ENCODE results near the gene BRD2.

The BRD2 gene

DNA sequence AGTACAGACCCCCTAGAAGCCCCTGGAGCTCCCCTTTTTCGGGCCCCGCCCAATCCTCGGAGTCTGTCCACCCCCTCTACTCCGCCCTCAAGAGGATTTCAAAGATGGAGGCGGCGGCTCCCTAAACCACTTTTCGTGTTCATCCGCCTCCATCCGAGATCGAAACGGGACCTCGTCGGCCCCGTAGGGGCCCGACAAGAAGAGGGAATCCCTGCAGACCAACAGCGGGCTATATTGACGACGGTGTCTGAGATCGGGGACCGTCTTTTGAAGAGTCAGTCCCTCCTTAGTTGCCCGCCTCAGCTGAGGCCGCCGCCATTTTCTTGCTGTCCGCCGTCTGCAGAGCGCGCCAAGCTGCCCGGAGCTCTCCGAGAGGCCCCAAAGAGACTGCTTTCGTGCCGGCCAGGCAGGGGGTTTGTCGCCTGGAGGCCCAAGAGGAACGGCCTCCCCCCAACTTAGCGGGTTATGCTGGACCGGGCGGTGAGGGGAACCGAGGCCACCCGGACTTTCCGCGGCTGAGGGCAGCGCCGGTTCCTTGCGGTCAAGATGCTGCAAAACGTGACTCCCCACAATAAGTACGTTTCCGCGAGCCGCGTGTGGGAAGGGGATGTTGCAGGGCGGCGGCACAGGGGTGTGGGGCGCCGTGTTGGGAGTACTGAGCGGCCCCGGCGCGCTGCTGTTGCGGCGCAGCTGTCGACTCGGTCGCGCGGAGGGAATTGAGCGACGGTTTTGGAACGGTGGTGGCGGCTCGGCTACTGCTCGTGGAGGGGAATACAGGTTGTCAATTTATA, 4.2 kb downstream of the BRD2 start:
- DNase-seq (ENCODE audit: low spot score): no peak

DNA sequence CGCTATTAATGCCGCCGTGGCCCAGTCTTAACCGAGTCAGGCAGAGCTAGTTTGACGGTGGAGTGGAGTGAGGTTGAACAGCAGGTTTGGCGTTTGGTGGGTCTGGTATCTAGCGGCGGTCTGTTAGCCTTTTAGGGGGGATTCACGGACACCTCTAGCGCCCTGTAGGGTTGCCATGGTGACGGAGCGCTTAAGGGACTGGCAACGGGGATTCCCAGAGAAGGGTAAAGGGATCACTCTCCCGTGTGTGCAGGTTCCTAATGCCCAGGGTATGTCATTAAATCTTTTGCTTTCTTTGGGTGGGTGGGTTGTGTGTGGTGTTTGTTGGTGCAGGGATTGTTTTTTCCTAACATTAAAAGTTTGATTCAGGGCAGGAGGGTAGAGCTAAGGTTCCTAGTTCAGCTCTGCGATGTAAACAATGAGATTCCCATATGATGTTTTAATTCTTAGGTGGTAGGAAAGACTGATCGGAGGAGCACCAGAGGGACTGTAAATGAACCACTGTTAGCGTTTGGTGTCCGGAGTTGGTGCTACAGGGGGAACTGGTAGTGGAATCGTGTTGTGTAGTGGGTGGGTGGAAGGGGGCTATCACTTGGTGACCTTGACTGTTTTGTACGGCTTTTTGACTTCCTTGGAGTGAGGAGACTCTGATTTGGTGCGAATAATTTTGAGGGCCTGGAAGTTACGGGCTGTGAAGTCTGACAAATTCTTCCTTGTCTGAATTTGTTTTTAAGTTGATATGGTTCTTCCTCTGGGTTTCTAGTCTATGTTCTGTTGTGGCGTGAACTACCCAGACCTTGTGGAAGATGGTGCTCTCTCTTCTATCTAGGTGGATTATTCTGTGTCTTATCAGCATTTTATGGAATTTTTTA, 5.0 kb downstream of the BRD2 start:
- no peak for DNase-seq (ENCODE audit: low spot score)

DNA sequence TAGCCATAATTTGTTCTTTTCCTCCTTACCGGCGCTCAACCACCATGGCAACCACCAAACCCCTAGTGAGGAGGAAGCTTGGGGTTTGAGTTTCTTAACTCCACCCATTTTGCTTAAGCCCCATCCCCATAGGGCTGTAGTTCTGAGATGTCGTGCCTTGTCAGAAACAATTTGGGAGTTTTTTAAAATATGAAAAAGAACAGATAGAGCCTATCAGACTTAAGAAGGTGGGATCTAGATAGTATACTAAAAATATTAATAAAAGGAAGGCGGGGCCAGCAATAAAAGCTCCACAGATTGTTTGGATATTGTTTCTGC, 5.6 kb downstream of the BRD2 start:
- no peak for DNase-seq (ENCODE audit: low spot score)

DNA sequence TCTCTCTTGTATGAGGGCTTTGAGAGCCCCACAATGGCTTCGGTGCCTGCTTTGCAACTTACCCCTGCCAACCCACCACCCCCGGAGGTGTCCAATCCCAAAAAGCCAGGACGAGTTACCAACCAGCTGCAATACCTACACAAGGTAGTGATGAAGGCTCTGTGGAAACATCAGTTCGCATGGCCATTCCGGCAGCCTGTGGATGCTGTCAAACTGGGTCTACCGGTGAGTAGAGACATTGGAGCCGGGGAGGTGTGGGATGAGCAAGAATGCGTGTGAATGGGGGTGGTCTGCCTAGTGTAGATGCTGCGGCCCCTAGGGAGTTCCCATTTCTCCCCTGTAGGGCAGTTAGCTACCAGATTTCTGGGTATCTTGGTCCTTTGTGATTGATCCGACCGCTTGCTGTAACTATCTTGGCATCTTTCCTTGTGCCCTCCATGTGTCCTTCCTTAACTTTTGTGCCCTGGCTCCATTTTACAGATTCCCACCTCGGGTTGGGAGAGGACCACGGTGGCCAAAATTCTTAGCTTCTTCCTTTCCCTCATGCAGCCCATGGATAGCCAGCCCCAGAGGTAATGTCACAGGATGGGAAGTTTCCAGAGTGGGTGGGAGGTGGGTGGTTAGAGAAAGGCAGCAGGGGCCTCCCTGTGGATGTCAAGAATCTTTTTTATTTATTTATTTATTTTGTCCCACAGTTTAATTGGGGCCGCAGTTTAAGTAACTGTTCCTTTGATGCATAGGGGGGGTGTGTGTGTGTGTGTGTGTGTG, 6.3 kb downstream of the BRD2 start:
- DNase-seq (ENCODE audit: low spot score): no peak

DNA sequence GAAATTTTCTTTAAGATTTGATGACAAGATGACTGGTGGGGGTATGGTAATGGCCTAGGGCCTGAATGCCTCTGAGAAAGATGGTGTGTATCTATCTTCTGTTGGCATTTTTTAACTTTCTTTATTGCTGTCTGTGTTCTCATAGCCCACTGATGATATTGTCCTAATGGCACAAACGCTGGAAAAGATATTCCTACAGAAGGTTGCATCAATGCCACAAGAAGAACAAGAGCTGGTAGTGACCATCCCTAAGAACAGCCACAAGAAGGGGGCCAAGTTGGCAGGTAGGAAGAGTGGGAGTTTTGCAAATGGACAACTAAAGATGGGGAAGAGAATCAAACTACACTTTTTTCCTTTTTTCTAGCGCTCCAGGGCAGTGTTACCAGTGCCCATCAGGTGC, 7.5 kb downstream of the BRD2 start:
- no peak for DNase-seq (ENCODE audit: low spot score)

DNA sequence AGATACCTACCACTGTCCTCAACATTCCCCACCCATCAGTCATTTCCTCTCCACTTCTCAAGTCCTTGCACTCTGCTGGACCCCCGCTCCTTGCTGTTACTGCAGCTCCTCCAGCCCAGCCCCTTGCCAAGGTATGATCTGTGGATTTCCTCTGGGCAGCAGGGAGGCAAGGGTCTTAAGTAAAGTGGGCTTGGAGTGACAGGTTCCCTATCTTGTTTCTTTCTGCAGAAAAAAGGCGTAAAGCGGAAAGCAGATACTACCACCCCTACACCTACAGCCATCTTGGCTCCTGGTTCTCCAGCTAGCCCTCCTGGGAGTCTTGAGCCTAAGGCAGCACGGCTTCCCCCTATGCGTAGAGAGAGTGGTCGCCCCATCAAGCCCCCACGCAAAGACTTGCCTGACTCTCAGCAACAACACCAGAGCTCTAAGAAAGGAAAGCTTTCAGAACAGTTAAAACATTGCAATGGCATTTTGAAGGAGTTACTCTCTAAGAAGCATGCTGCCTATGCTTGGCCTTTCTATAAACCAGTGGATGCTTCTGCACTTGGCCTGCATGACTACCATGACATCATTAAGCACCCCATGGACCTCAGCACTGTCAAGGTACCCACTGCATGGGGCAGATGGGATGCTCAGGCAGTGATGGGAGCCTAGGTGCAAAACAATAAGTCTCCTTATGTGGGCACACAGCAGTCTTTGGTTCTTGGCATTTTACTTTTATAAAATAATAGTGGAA, 8.1 kb downstream of the BRD2 start:
- DNase-seq (ENCODE audit: low spot score): no peak

DNA sequence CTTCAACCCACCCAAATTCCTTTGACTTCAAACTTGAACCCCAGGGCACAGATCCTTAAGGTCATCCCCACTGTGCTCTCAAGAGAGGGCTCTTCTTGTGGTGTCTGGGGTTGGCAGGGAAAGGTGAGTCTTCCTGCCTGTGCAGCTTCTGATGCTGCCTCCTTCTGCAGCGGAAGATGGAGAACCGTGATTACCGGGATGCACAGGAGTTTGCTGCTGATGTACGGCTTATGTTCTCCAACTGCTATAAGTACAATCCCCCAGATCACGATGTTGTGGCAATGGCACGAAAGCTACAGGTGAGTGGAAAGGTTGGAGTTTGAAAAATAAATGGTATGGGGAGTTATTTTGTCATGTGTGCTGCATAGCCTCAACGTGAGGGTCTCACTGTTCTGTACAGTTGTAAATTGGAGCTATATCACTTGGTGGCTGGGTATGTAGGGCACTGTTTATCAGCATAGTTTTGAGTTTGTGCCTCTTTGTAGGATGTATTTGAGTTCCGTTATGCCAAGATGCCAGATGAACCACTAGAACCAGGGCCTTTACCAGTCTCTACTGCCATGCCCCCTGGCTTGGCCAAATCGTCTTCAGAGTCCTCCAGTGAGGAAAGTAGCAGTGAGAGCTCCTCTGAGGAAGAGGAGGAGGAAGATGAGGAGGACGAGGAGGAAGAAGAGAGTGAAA, 9.0 kb downstream of the BRD2 start:
- no peak for DNase-seq (ENCODE audit: low spot score)

DNA sequence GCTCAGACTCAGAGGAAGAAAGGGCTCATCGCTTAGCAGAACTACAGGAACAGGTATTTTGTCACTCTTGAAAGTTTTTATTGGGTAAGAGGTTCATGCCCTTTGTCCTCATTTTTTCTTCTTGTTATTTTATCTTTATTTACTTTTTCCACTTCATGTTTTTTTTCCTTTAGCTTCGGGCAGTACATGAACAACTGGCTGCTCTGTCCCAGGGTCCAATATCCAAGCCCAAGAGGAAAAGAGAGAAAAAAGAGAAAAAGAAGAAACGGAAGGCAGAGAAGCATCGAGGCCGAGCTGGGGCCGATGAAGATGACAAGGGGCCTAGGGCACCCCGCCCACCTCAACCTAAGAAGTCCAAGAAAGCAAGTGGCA, 9.5 kb downstream of the BRD2 start:
- DNase-seq (ENCODE audit: low spot score): no peak

DNA sequence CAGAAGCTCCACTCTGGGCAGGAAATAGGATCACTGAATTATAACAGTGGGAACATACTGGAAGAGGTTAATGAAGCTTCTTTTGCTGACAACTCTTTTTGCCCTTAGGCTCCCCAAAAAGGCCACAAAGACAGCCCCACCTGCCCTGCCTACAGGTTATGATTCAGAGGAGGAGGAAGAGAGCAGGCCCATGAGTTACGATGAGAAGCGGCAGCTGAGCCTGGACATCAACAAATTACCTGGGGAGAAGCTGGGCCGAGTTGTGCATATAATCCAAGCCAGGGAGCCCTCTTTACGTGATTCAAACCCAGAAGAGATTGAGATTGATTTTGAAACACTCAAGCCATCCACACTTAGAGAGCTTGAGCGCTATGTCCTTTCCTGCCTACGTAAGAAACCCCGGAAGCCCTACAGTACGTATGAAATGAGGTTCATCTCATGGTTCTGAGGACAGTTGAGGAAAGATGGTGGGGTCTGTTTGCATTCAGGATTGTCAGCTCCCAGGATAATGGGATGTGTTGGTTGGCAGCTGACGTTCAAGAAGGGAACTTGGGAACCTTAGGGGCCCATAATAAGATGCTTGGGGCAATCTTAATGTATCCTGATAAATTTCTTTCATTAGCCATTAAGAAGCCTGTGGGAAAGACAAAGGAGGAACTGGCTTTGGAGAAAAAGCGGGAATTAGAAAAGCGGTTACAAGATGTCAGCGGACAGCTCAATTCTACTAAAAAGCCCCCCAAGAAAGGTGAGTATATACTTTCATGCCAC, 11.5 kb downstream of the BRD2 start:
- no peak for DNase-seq (ENCODE audit: low spot score)

DNA sequence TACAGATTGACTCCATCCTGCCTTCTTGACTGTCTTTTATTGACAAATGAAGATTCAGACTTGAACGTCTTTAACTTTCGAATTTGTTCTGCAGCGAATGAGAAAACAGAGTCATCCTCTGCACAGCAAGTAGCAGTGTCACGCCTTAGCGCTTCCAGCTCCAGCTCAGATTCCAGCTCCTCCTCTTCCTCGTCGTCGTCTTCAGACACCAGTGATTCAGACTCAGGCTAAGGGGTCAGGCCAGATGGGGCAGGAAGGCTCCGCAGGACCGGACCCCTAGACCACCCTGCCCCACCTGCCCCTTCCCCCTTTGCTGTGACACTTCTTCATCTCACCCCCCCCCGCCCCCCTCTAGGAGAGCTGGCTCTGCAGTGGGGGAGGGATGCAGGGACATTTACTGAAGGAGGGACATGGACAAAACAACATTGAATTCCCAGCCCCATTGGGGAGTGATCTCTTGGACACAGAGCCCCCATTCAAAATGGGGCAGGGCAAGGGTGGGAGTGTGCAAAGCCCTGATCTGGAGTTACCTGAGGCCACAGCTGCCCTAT, 12.2 kb downstream of the BRD2 start:
- DNase-seq (ENCODE audit: low spot score): no peak

DNA sequence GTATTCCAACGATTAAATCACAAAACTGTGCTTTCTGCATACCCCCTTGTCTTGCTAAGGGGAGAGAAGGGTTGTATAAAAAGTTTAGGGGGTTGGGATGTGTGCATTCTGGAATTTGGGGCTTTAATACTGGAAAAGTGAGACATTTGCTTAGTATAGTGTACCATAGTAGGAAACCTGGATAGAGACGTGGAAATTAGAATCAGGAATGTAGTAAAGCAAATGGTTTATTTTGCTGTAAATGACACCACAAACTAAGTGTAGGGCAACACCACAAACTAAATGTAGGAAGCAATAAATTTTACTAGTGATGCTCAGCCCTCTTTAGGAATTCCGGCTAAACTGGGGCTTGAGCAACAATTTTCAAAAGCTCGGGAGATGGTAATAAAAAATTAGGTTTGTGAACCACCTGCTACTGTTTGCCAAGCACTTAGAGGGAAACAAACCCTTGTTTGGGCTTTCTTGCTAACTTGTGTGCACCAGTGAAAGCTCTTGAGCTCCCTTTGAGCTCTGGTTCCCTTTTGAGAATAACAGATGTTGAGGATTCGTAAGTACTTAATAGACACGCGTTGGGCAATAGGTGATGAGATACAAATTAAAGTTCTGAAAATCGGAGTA, 13.8 kb downstream of the BRD2 start:
- no peak for DNase-seq (ENCODE audit: low spot score)

DNA sequence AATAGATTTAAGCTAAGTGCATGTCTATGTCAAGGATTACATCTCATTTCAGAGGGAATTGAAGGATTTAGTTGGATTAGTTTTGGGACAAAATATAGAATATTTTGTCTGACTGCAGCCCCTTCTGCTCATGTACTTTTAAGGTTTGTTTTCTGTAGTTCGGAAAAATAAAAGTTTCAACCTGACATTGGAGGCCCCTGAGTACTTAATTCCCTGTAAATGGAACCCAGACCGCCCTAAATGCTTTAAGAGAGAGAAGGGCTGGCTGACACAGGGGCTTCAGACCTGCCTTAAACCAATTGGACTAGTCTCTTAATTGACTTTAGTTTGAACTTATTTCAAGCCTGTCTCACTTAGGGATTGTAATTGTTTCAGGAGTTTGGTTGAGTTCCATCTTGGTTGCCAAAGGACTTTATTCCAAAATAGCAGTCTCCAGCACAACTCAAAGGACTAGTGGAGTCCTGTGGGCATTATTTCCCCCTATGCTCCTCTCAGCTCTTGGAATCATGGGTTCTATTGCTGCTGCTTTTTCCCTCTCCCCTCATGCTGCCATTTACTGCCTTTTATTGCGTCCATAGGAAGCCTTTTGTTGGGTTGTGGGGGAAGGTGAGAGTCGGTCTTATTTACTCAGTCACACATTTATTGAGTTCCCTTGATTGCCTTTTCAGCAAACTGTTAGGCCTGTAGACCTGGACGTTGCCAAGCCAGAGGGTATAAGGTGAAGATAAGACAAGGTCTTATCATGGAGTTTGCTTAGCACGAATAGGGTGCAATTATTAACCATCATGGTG, 14.5 kb downstream of the BRD2 start:
- no peak for DNase-seq (ENCODE audit: low spot score)

DNA sequence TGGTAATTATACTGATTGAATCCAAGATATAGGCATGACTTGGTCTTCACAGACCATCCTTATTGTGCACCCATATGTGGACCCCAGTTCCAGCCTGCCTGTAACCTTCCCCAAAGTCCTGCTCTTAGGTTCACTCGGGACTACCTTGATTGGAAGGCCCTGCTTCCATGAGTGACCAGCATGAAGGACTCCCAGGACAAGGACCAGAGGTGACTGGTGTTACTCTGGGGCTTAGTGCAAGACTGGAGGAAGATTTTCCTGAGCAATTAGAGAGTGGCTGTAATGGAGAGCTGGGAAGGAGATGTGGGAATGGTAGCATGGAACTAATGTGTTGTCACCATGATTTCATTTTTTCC, 15.1 kb downstream of the BRD2 start:
- no peak for DNase-seq (ENCODE audit: low spot score)

DNA sequence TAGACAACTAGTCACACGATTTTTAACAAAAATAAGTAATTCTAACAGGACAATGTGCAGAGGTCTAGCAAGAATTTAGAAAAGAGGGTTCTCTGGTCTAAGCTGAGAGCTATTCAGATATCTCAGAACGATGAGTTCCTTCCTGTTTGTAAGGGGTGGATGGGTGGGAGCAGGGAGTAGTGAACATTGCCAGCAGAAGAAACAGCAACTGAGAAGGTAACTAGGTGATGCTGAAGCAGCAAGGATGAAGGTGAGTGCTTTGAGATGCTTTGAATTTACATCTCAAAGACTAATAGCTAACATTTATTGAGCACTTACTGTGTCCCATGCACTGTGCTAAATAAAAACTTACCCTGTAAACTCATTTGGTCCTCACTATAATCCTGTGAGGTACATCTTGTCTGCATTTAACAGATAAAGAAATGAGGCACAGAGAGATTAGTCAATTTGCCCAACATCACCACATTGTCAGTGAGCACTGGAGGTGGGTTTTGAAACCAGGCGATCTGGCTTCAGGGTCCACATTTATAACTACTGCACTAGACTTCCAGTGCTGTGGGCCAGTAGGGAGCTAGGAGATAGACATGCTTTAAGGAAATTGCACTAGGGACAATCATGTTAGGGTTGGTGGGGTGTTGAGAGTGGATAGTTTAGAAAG, 15.7 kb downstream of the BRD2 start:
- no peak for DNase-seq (ENCODE audit: low spot score)

DNA sequence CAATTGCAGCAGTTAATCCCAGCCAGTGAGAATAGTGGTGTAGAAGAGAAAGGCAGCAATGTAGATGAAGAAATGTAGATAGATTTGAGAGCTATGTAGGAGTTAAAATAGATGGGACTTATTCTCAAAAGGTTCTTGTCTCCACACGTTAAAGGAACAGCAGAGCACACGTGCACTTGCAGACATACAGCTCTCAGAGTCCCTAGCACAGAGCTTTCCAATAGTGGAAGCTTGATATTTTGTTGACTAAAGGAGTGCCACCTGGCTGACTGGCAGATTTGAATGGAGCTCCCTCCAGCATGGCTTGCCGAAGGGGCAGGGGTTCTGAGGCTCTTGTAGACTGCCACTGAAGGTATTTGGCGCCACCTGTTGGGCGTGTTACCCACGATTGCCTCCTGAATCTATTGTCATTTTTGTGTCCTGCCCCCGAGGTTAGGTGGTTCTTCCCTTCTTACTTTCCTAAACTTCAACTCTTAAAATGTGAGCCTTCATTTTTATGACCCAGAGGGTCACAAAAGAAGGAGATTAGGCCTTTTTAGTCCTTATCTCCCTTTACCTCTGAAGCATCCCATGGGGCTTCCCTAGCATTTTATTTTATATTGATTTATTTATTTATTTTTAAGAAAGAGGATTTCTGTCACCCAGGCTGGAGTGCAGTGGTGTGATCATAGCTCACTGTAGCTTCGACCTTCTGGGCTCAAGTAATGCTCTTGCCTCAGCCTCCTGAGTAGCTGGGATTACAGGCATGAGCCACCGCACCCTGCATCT, 16.4 kb downstream of the BRD2 start:
- peak; percentile 37 for DNase-seq (ENCODE audit: low spot score)

DNA sequence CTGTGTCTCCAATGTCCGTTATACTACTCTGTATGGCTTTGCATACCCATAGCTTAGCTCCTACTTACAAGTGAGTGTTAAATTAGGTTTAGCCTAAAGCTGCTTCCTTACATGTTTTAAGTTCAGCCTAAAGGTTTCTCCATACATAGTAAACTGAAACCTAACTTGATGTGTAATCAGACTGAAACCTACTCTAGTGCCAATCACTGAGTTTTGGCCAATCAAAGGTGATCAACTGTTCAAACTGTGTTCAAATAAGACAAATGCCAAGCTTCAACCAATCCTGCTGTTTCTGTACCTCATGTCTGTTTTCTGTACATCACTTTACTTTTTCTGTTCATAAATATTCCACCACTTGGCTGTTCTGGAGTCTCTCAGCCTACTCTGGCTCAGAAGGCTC, 21.0 kb downstream of the BRD2 start:
- no peak for DNase-seq (ENCODE audit: low spot score)

DNA sequence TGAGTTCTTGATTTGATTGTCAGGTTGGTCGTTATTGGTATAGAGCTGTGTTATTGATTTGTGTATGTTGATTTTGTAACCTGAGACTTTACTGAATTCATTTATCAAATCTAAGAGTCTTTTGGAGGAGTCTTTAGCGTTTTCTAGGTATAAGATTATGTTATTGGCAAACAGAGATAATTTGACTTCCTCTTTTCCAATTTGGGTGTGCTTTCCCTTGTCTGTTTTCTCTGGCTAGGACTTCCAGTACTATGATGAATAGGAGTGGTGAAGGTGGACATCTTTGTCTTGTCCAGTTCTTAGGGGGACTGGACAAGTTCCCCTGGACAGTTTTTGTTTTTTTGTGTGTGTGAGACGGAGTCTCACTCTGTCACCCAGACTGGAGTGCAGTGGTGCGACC, 23.6 kb downstream of the BRD2 start:
- DNase-seq (ENCODE audit: low spot score): no peak

DNA sequence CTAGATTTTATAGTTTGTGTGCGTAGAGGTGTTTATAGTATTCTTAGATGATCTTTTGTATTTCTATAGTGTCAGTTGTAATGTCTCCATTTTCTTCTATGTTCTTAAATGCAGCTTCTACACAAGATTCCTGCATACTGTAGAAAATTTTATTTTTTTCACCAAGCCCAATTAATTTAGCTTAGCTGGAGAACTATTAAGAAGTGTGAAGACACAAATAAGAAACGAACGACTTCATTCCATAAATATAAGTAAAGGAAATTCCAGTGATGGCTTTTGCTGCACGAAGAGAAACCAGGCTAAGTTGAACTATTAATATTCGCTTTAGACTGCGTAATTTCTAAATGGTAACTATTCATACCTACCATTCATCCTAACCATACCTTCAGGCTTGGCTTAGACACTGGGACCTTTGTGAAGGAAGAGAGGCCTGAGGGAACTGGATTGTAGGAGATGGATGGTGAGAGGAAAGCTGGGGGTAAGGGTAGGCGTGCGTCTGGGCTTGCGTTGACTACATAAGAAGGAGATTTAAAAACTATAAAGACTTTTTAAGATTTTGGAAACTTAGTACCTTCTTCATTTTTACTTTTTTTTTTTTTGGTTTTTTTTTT, 25.1 kb downstream of the BRD2 start:
- no peak for DNase-seq (ENCODE audit: low spot score)

Measured in HuH-7.5 (cell line).